MCF 10A (cell line): ENCODE measurements around the gene NIPAL4. TPM values are rescaled to one million over a fixed set of nuclear protein-coding genes. Genes with fewer than 3 reads are reported as not detected.

Experiments used
- BruUV-seq: library from RNA; stranded (reverse); fragments of 400-500 nt; replicated peaks from 2 replicates; lab custom pipeline; 2021; lab: Mats Ljungman, UMichigan
- CTCF ChIA-PET: fragments of 300-600 bp; sonication (Branson Sonifier 250); formaldehyde crosslinking; extraction: SDS; loops from one replicate; lab custom pipeline; 2021; ENCODE audit warnings: antibody characterized with exemption, inconsistent platforms; lab: Yijun Ruan, JAX
- POLR2A ChIA-PET: fragments of 300-600, 350-650 bp; sonication (Branson Sonifier 250); formaldehyde crosslinking; extraction: SDS; loops from one replicate; lab custom pipeline; 2020; ENCODE audit warnings: antibody characterized with exemption, inconsistent platforms; lab: Yijun Ruan, JAX
- DNase-seq: peaks from one replicate; pipeline ENCODE4 v3.0.0-alpha.2; 2018; ENCODE audit not compliant: unreplicated experiment
- H3K27ac Mint-ChIP-seq: one replicate; pipeline ENCODE4 v1.8.0; 2022; ENCODE audit warnings: mild to moderate bottlenecking, low read depth, mixed read lengths; ENCODE audit not compliant: unreplicated experiment
- H3K27me3 Mint-ChIP-seq: one replicate; pipeline ENCODE4 v1.8.0; 2022; ENCODE audit warnings: mixed read lengths; ENCODE audit not compliant: insufficient read depth, unreplicated experiment
- H3K36me3 Mint-ChIP-seq: one replicate; pipeline ENCODE4 v1.8.0; 2022; ENCODE audit warnings: mild to moderate bottlenecking, moderate library complexity, mixed read lengths; ENCODE audit not compliant: insufficient read depth, unreplicated experiment
- H3K4me1 Mint-ChIP-seq: one replicate; pipeline ENCODE4 v1.8.0; 2022; ENCODE audit warnings: mixed read lengths; ENCODE audit not compliant: insufficient read depth, unreplicated experiment
- H3K4me3 Mint-ChIP-seq: one replicate; pipeline ENCODE4 v1.8.0; 2022; ENCODE audit warnings: mild to moderate bottlenecking, moderate library complexity, mixed read lengths; ENCODE audit not compliant: unreplicated experiment
- H3K9me3 Mint-ChIP-seq: one replicate; pipeline ENCODE4 v1.8.0; 2022; ENCODE audit warnings: mixed read lengths; ENCODE audit not compliant: unreplicated experiment
- intact Hi-C: fragments of 100-400 bp; cut with micrococcal nuclease; formaldehyde crosslinking; loops from 2 replicates; pipeline ENCODE4 v1.14.1; 2022
- total RNA-seq: library from RNA; stranded (reverse); gene quantifications from 2 replicates; pipeline ENCODE4 v1.2.3, GENCODE V29; 2022
- TF ChIP-seq, protein P1 (sequence below): fragments of 200-600 bp; IDR thresholded peaks from one replicate; pipeline ENCODE4 v1.8.0; 2022; ENCODE audit warnings: antibody characterized with exemption, mild to moderate bottlenecking; ENCODE audit not compliant: unreplicated experiment

The NIPAL4 gene
- total RNA-seq, 1 experiment from 2014 or later = 0.40 TPM

DNA sequence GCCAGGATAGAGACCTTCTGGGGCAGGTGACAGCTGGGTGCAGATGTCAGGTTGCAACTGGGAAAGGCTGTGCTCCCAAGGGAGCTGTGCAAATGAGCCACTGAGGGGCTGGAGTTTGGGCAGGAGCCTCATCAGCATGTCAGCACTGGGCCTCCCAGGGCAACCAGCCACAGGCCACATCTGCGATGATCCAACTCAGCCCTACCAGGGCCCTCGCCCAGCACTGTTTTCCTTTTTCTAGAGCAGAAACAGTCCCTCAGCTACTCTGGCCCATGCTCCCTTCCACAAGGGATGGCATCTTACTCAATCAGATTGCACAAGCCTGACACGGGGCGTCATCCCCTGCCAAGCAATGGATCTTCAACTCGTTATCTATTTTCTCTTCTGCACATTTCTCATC lies 24.8 kb downstream of the NIPAL4 start:
- peak; percentile 65 for DNase-seq
- Mint-ChIP-seq H3K4me1 (peaks cover 5% of the 10 kb centered on the region), H3K27me3 (no peaks in the 10 kb centered on the region), H3K9me3 (no peaks in the 10 kb centered on the region), H3K36me3 (no peaks in the 10 kb centered on the region), H3K27ac (no peak overlapping the region), H3K4me3 (no peak overlapping the region)
- ChIA-PET CTCF (interaction anchor here (0.6 to 3.6 kb wide), 19 partner anchors 8 to 234 kb away, joined by 3 to 25 read pairs (median 3); no protein-coding TSS in a partner anchor), POLR2A (interaction anchor here (0.8 kb wide), 1 partner anchor 112 kb away, joined by 3 read pairs; no protein-coding TSS in a partner anchor)
- BruUV-seq = no TSS peak
- TF ChIP-seq, protein P1, sequence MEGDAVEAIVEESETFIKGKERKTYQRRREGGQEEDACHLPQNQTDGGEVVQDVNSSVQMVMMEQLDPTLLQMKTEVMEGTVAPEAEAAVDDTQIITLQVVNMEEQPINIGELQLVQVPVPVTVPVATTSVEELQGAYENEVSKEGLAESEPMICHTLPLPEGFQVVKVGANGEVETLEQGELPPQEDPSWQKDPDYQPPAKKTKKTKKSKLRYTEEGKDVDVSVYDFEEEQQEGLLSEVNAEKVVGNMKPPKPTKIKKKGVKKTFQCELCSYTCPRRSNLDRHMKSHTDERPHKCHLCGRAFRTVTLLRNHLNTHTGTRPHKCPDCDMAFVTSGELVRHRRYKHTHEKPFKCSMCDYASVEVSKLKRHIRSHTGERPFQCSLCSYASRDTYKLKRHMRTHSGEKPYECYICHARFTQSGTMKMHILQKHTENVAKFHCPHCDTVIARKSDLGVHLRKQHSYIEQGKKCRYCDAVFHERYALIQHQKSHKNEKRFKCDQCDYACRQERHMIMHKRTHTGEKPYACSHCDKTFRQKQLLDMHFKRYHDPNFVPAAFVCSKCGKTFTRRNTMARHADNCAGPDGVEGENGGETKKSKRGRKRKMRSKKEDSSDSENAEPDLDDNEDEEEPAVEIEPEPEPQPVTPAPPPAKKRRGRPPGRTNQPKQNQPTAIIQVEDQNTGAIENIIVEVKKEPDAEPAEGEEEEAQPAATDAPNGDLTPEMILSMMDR = no peak
- intact Hi-C loops = no loop called here

DNA sequence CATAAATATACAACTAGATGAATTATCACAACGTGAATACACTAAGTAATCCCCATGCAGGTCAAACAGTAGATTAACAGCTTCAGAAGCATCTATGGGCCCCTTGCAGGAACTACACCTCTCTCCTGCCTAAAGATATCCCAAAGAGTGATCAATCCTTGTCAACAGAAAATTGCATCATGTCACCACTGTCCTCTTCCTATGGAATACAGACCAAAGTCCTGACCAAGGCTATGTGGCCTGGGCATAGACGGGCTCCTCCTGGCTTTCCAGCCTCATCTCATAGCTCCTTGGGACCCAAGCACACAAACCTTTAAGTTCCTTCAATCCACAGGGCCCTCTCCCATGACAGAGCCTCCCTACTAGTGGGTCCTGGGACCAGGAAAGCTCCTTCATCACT lies 25.3 kb downstream of the NIPAL4 start:
- intact Hi-C loops = no loop called here
- ChIA-PET POLR2A (no interaction called here), CTCF (interaction anchor here (0.6 to 3.6 kb wide), 20 partner anchors 9 to 1558 kb away, joined by 3 to 25 read pairs (median 5); no protein-coding TSS in a partner anchor)
- H3K4me3 Mint-ChIP-seq = no peak overlapping the region
- no peak for DNase-seq
- BruUV-seq = no TSS peak
- TF ChIP-seq, protein P1 = no peak
- H3K4me1 Mint-ChIP-seq = peaks cover 5% of the 10 kb centered on the region
- H3K27ac Mint-ChIP-seq = no peak overlapping the region
- H3K27me3 Mint-ChIP-seq = no peaks in the 10 kb centered on the region
- no peaks in the 10 kb centered on the region for H3K9me3 Mint-ChIP-seq
- no peaks in the 10 kb centered on the region for H3K36me3 Mint-ChIP-seq

DNA sequence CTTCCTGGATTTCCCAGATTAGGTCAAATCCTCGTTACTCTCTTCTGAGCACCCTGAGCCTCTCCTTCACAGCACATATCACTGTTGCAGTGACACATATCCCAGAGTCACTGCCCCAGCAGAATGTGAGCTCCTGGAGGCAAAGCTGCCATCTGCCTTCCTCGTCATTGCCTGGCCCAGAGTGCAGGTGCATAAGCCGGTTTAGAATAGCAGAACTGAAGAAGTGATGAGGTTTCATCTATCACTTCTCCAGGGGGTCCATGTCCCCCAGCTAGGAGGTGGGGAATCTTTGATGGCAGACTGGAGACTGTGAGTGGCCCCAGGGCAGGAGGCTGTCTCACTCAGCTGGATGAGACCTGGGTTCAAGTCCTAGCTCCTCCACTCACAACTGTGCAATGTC lies 25.8 kb downstream of the NIPAL4 start:
- intact Hi-C loops = no loop called here
- Mint-ChIP-seq H3K4me1 (peaks cover 5% of the 10 kb centered on the region), H3K9me3 (no peaks in the 10 kb centered on the region), H3K27me3 (no peaks in the 10 kb centered on the region), H3K4me3 (no peak overlapping the region), H3K27ac (no peak overlapping the region), H3K36me3 (no peaks in the 10 kb centered on the region)
- ChIA-PET CTCF (interaction anchor here (0.6 to 3.6 kb wide), 14 partner anchors 10 to 1557 kb away, joined by 3 to 25 read pairs (median 6); no protein-coding TSS in a partner anchor), POLR2A (no interaction called here)
- no peak for DNase-seq
- TF ChIP-seq, protein P1 = no peak
- BruUV-seq = no TSS peak

DNA sequence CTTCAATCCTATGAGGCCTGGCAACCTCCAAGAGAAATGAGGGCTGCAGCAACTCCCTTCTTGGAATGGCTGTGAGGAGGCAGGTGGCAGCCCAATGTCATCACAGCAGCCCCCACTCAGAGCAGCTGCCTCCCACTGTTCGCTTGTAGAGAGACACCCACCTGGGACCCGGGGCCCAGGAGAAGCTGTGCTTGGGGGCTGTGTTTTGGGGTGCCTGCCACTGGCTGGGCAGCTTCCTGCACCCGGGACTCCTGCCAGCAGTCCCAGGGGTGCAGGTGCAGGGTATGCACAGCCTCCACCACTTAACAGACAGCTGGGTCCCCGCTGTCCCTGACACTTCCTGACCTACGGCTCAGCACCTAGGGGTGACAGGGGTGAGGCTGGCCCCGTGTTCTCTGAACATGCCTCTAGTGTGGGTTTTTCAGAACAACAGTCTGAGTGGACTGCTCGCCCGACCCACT lies 26.2 kb downstream of the NIPAL4 start:
- Mint-ChIP-seq H3K4me3 (no peak overlapping the region), H3K4me1 (peaks cover 5% of the 10 kb centered on the region), H3K9me3 (no peaks in the 10 kb centered on the region), H3K27ac (no peak overlapping the region), H3K27me3 (no peaks in the 10 kb centered on the region), H3K36me3 (no peaks in the 10 kb centered on the region)
- ChIA-PET POLR2A (no interaction called here), CTCF (interaction anchor here (0.7 to 3.6 kb wide), 7 partner anchors 10 to 233 kb away, joined by 3 to 25 read pairs (median 6); no protein-coding TSS in a partner anchor)
- BruUV-seq = no TSS peak
- intact Hi-C loops = no loop called here
- no peak for DNase-seq
- TF ChIP-seq, protein P1 = no peak
